AG10803 (cell line): Measurements from ENCODE around the gene APP.

ENCODE experiments used
- DNase-seq: peaks from one replicate; pipeline ENCODE4 v3.0.0; 2010; ENCODE audit warnings: low read depth
- H3K4me3 ChIP-seq: 2 replicates; pipeline ENCODE4 v1.5.1; 2011; ENCODE audit warnings: mild to moderate bottlenecking, low read length, control low read depth
- CTCF ChIP-seq: conservative IDR thresholded peaks from 2 replicates; pipeline ENCODE4 v1.5.1; 2011; ENCODE audit warnings: mild to moderate bottlenecking, low read length, control low read depth, inconsistent platforms

The APP gene

GRCh38 chr21:25953659-25954058 lies 216.9 kb downstream of the APP start:
- no peak for TF ChIP-seq CTCF
- H3K4me3 ChIP-seq: no peak overlapping the region
- DNase-seq: no peak

- TF ChIP-seq CTCF: no peak
- H3K4me3 ChIP-seq: no peak overlapping the region
- DNase-seq: no peak
These were observed 217.4 kb downstream of the APP start for GRCh38 chr21:25953196-25953595.

- DNase-seq: no peak
- H3K4me3 ChIP-seq: no peak overlapping the region
- TF ChIP-seq CTCF: no peak
These were observed 218.3 kb downstream of the APP start for GRCh38 chr21:25952306-25952705.

GRCh38 chr21:25949701-25950100 lies 220.9 kb downstream of the APP start:
- TF ChIP-seq CTCF: no peak
- no peak for DNase-seq
- H3K4me3 ChIP-seq: no peak overlapping the region

GRCh38 chr21:25944672-25945213 lies 225.8 kb downstream of the APP start:
- no peak for TF ChIP-seq CTCF
- DNase-seq: peak; percentile 64
- H3K4me3 ChIP-seq: no peak overlapping the region

- no peak for DNase-seq
- no peak overlapping the region for H3K4me3 ChIP-seq
- no peak for TF ChIP-seq CTCF
These were observed 226.5 kb downstream of the APP start for GRCh38 chr21:25944082-25944481.

GRCh38 chr21:25942135-25942534 lies 228.4 kb downstream of the APP start:
- DNase-seq: no peak
- TF ChIP-seq CTCF: no peak

More at GRCh38 chr21:25942135-25942534, 228.4 kb downstream of the APP start:
- no peak overlapping the region for H3K4me3 ChIP-seq
